Psoas muscle (tissue), 8 donors: ENCODE results near the gene SLC39A11. TPM values are rescaled to one million over a fixed set of nuclear protein-coding genes. Genes with fewer than 3 reads are reported as not detected.

Experiments
- ATAC-seq, 4 donors: fragments of 200-7000 bp; cut with Tn5 transposase; one replicate each; pipeline ENCODE4 v1.9.1; 2020; ENCODE audit warnings: moderate library complexity in 3 of 4, mild to moderate bottlenecking in 2 of 4
- DNase-seq, 2 donors: peaks; one replicate each; pipeline ENCODE4 v3.0.0-alpha.2; 2020
- H3K27ac ChIP-seq: fragments of 200-600 bp; one replicate; pipeline ENCODE4 v1.8.0; 2022
- H3K27me3 ChIP-seq, 3 donors: fragments of 200-600 bp in 1 of 3; one replicate each; pipeline versions ENCODE4 v1.6.1 to v1.8.0; 2013 to 2022; ENCODE audit warnings: low read length in 2 of 3, mild to moderate bottlenecking in 2 of 3, moderate library complexity in 1 of 3; ENCODE audit not compliant: insufficient read depth in 3 of 3
- H3K36me3 ChIP-seq, 2 donors: fragments of 200-600 bp in 1 of 2; one replicate each; pipeline versions ENCODE4 v1.6.1 to v1.8.0; 2013 to 2022; ENCODE audit warnings: low read depth in 1 of 2, mild to moderate bottlenecking in 1 of 2, moderate library complexity in 1 of 2; ENCODE audit not compliant: insufficient read depth in 1 of 2
- H3K4me1 ChIP-seq: fragments of 200-600 bp; one replicate; pipeline ENCODE4 v1.8.0; 2022
- H3K4me3 ChIP-seq: fragments of 200-600 bp; one replicate; pipeline ENCODE4 v1.8.0; 2022; ENCODE audit warnings: mild to moderate bottlenecking
- H3K9me3 ChIP-seq: fragments of 200-600 bp; one replicate; pipeline ENCODE4 v1.8.0; 2022
- CTCF ChIP-seq: fragments of 200-600 bp; IDR thresholded peaks from one replicate; pipeline ENCODE4 v1.8.0; 2022; ENCODE audit warnings: antibody characterized with exemption
- WGBS, 3 donors: extraction: QIAGEN DNeasy Blood & Tissue Kit; methylation state at CpG; one replicate each; pipeline versions ENCODE4 v1.1.6 to v1.1.7; 2013; 5-methylcytosine and 5-hydroxymethylcytosine counted together
- intact Hi-C, 2 donors: fragments of 100-400 bp; cut with DNase I; formaldehyde crosslinking; loops; one replicate each; pipeline versions ENCODE4 v1.11.0 to v1.14.2; 2022
- polyA plus RNA-seq, 3 donors: library from polyadenylated mRNA; stranded (reverse); fragments of 200-250 nt; gene quantifications; one replicate each; pipeline ENCODE4 v1.2.3, GENCODE V29; 2013
- total RNA-seq, 4 donors: library from RNA; stranded (reverse); fragmentation: NEBNext Ultra II Directional in 2 of 4; extraction: Animal tissue kit (Norgen Biotek cat#: 25700) in 2 of 4; gene quantifications; one replicate each; pipeline versions ENCODE4 v1.2.1 to v1.2.4, GENCODE V29; 2021 to 2023
- donor health status: healthy with polysubstance abuse.
- donor health status: DM: no; HTN: no; CAD: no; lungs with moderate emphysema.
- donor health status: Bipolar disorder and iron deficiency.
- donor health status: healthy.
- donor health status: DM: yes; HTN: yes; CAD: no.
- donor health status: DM: no; HTN: no; CAD: no.
- donor health status: DM: no; HTN: no; CAD: no.
- donor health status: DM: yes; HTN: yes; CAD: no.

The SLC39A11 gene
- total and polyA plus RNA-seq, 7 donors: 1.6 to 9.7 (median 7.9) TPM

- no peaks in the 10 kb centered on the region for H3K36me3 ChIP-seq
- intact Hi-C loops: loop anchor here in 1 of 2 donors (5.0 kb wide), 1 partner anchor 49 kb away; no protein-coding TSS in a partner anchor
Observed at GRCh38 chr17:72843591-72843990, 248.9 kb downstream of the SLC39A11 start.

GRCh38 chr17:72840019-72840418, 252.5 kb downstream of the SLC39A11 start:
- TF ChIP-seq CTCF: no peak
- ATAC-seq: no peak
- Histone ChIP-seq H3K4me3 (no peak overlapping the region), H3K36me3 (no peaks in the 10 kb centered on the region), H3K4me1 (no peaks in the 10 kb centered on the region), H3K27me3 (no peaks in the 10 kb centered on the region), H3K9me3 (peaks cover 5% of the 10 kb centered on the region), H3K27ac (no peak overlapping the region)
- no peak for DNase-seq
- intact Hi-C loops: loop anchor here in 1 of 2 donors (5.0 kb wide), 1 partner anchor 52 kb away; no protein-coding TSS in a partner anchor

More at GRCh38 chr17:72843591-72843990, 248.9 kb downstream of the SLC39A11 start:
- ATAC-seq: no peak
- Histone ChIP-seq H3K4me3 (no peak overlapping the region), H3K4me1 (no peaks in the 10 kb centered on the region), H3K27me3 (no peaks in the 10 kb centered on the region), H3K27ac (no peak overlapping the region), H3K9me3 (peaks cover 5% of the 10 kb centered on the region)
- TF ChIP-seq CTCF: no peak
- no peak for DNase-seq
- 60 to 88% (median 68%) methylated on average over 6 of the region's 6 CpGs for WGBS, 3 donors

GRCh38 chr17:72839131-72839725, 253.3 kb downstream of the SLC39A11 start:
- H3K4me3 ChIP-seq: no peak overlapping the region
- peaks cover 5% of the 10 kb centered on the region for H3K9me3 ChIP-seq
- DNase-seq: no peak
- no peak for TF ChIP-seq CTCF
- H3K4me1 ChIP-seq: no peaks in the 10 kb centered on the region
- intact Hi-C loops: no loop called here
- H3K36me3 ChIP-seq: no peaks in the 10 kb centered on the region
- H3K27ac ChIP-seq: no peak overlapping the region
- WGBS, 3 donors: 23 to 28% (median 28%) methylated on average over 2 of the region's 2 CpGs
- no peaks in the 10 kb centered on the region for H3K27me3 ChIP-seq
- ATAC-seq: no peak

- no peak for DNase-seq
- 72 to 85% (median 84%) methylated on average over 5 of the region's 5 CpGs for WGBS, 3 donors
- intact Hi-C loops: no loop called here
- ATAC-seq: no peak
- peaks cover 5% of the 10 kb centered on the region for H3K9me3 ChIP-seq
- no peak for TF ChIP-seq CTCF
- no peaks in the 10 kb centered on the region for H3K27me3 ChIP-seq
- H3K27ac ChIP-seq: no peak overlapping the region
- no peak overlapping the region for H3K4me3 ChIP-seq
- H3K4me1 ChIP-seq: no peaks in the 10 kb centered on the region
- no peaks in the 10 kb centered on the region for H3K36me3 ChIP-seq
Observed at GRCh38 chr17:72838581-72838980, 253.9 kb downstream of the SLC39A11 start.

- ATAC-seq: no peak
- peaks cover 5% of the 10 kb centered on the region for H3K9me3 ChIP-seq
- DNase-seq: no peak
- no peak for TF ChIP-seq CTCF
- no peaks in the 10 kb centered on the region for H3K4me1 ChIP-seq
- no peaks in the 10 kb centered on the region for H3K36me3 ChIP-seq
- intact Hi-C loops: no loop called here
- H3K27ac ChIP-seq: no peak overlapping the region
- WGBS, 3 donors: 91 to 95% (median 94%) methylated on average over 5 of the region's 5 CpGs
- H3K27me3 ChIP-seq: no peaks in the 10 kb centered on the region
- H3K4me3 ChIP-seq: no peak overlapping the region
Observed at GRCh38 chr17:72838068-72838467, 254.4 kb downstream of the SLC39A11 start.
